Uterus (tissue), 2 donors: ENCODE data around the gene BRMS1.

Experiments used
- CTCF ChIP-seq, 4 experiments: fragments of 200-600 bp in 2 of 4; fragments of 450-650 bp in 2 of 4; sonication (generic) in 2 of 4; IDR thresholded peaks; one replicate each; pipeline ENCODE4 v1.5.1; 2016 to 2019; ENCODE audit warnings: antibody characterized with exemption in 4 of 4, mild to moderate bottlenecking in 2 of 4, moderate library complexity in 1 of 4
- POLR2A ChIP-seq, 2 donors: fragments of 450-650 bp; IDR thresholded peaks; one replicate each; pipeline ENCODE4 v1.6.1; 2016; ENCODE audit warnings: antibody characterized with exemption in 2 of 2, mild to moderate bottlenecking in 1 of 2, moderate library complexity in 1 of 2

GRCh38 chr11:66363805-66364535, 19.1 kb upstream of the BRMS1 start:
- TF ChIP-seq CTCF (IDR thresholded peaks at IDR 0.05) (no peak), POLR2A (IDR thresholded peaks at IDR 0.05) (no peak)
